Stomach (tissue), 9 donors: ENCODE data around the gene XXYLT1. TPM values are rescaled to one million over a fixed set of nuclear protein-coding genes. Genes with fewer than 3 reads are reported as not detected.

Experiments used
- DNase-seq, 2 donors: peaks; one replicate each; pipeline versions ENCODE4 v3.0.0 to v3.0.0-alpha.2; 2013 to 2019
- H3K27ac ChIP-seq, 5 donors: fragments of 200-600 bp in 4 of 5; sonication (generic) in 4 of 5; one replicate each; pipeline ENCODE4 v1.5.1; 2013 to 2019; ENCODE audit warnings: mild to moderate bottlenecking in 1 of 5, moderate library complexity in 1 of 5
- H3K27me3 ChIP-seq, 3 donors: fragments of 200-600 bp; sonication (generic); one replicate each; pipeline ENCODE4 v1.5.1; 2017 to 2019; ENCODE audit warnings: mixed run types in 1 of 3
- H3K36me3 ChIP-seq, 4 donors: fragments of 200-600 bp; sonication (generic); 1 replicate in 3 of 4; 2 replicates in 1 of 4; pipeline ENCODE4 v1.5.1; 2016 to 2019
- H3K4me1 ChIP-seq, 4 donors: fragments of 200-600 bp; sonication (generic); one replicate each; pipeline ENCODE4 v1.5.1; 2016 to 2019
- H3K4me3 ChIP-seq, 4 donors: fragments of 200-600 bp; sonication (generic) in 3 of 4; one replicate each; pipeline ENCODE4 v1.5.1; 2016 to 2019; ENCODE audit warnings: mild to moderate bottlenecking in 1 of 4
- H3K9me3 ChIP-seq, 4 donors: fragments of 200-600 bp; sonication (generic); one replicate each; pipeline ENCODE4 v1.5.1; 2016 to 2019
- CTCF ChIP-seq, 7 experiments: fragments of 450-650 bp in 4 of 7; fragments of 200-600 bp in 3 of 7; sonication (generic) in 3 of 7; IDR thresholded peaks; one replicate each; pipeline ENCODE4 v1.5.1; 2016 to 2019; ENCODE audit warnings: antibody characterized with exemption in 7 of 7, control low read depth in 2 of 7, mild to moderate bottlenecking in 1 of 7
- EP300 ChIP-seq: sonication (generic); formaldehyde crosslinking; IDR thresholded peaks from one replicate; pipeline ENCODE4 v1.6.1; 2017; ENCODE audit warnings: antibody characterized with exemption
- POLR2A ChIP-seq, 4 donors: fragments of 450-650 bp; IDR thresholded peaks; one replicate each; pipeline ENCODE4 v1.6.1; 2016; ENCODE audit warnings: antibody characterized with exemption in 4 of 4, control low read depth in 2 of 4, mild to moderate bottlenecking in 1 of 4, moderate library complexity in 1 of 4
- POLR2AphosphoS5 ChIP-seq, 3 donors: sonication (generic); formaldehyde crosslinking; IDR thresholded peaks; one replicate each; pipeline ENCODE4 v1.6.1; 2016; ENCODE audit warnings: antibody characterized with exemption in 3 of 3
- WGBS, 5 donors: extraction: QIAGEN DNeasy Blood & Tissue Kit in 3 of 5; methylation state at CpG; one replicate each; pipeline versions ENCODE4 v1.1.5 to v1.1.7; 2013 to 2018; 5-methylcytosine and 5-hydroxymethylcytosine counted together
- intact Hi-C: fragments of 100-400 bp; cut with DNase I; formaldehyde crosslinking; loops from one replicate; pipeline ENCODE4 v1.15.1; 2023; ENCODE audit warnings: low total_unique reads
- polyA plus RNA-seq, 3 donors: library from polyadenylated mRNA; stranded (reverse); fragments of 200-250 nt; gene quantifications; one replicate each; pipeline ENCODE4 v1.2.3, GENCODE V29; 2013
- total RNA-seq, 5 donors: library from RNA; depleted of rRNA; stranded (reverse); fragments of >200 nt; gene quantifications; one replicate each; pipeline versions ENCODE4 v1.1.0 to v1.2.3, GENCODE V29; 2014 to 2016
- donor health status: healthy with polysubstance abuse.
- donor health status: Bipolar disorder and iron deficiency.
- donor health status: healthy.

Gene XXYLT1
- total and polyA plus RNA-seq, 8 donors, result 2.1 to 41.5 (median 11.4) TPM; not detected in 1

GRCh38 chr3:195182470-195182795, 88.5 kb downstream of the XXYLT1 start:
- no peaks in the 10 kb centered on the region for H3K27me3 ChIP-seq
- no peaks in the 10 kb centered on the region for H3K9me3 ChIP-seq
- H3K36me3 ChIP-seq, result no peaks in the 10 kb centered on the region
- peak overlapping the region in 3 of 5 donors; percentile 19 to 44 (median 42) for H3K27ac ChIP-seq
- no peak overlapping the region for H3K4me3 ChIP-seq
- intact Hi-C loops, result no loop called here
- TF ChIP-seq EP300, result no peak
- TF ChIP-seq POLR2A (IDR thresholded peaks at IDR 0.05), result no peak
- no peak for TF ChIP-seq CTCF (IDR thresholded peaks at IDR 0.05)
- no peak for TF ChIP-seq POLR2AphosphoS5 (IDR thresholded peaks at IDR 0.05)
- peak in 1 of 2 donors; percentile 76 for DNase-seq
- H3K4me1 ChIP-seq, result peaks cover 20 to 60% (median 33%) of the 10 kb centered on the region in 4 donors
- WGBS, 5 donors, result 42 to 58% (median 55%) methylated on average over 5 of the region's 5 CpGs

- peaks cover 20 to 56% (median 31%) of the 10 kb centered on the region in 4 donors for H3K4me1 ChIP-seq
- WGBS, 5 donors, result 70 to 83% (median 81%) methylated on average over 7 of the region's 7 CpGs
Observed at GRCh38 chr3:195181741-195182469, 89.1 kb downstream of the XXYLT1 start.

GRCh38 chr3:195181113-195181498, 89.9 kb downstream of the XXYLT1 start:
- no peak for TF ChIP-seq POLR2AphosphoS5 (IDR thresholded peaks at IDR 0.05)
- TF ChIP-seq POLR2A (IDR thresholded peaks at IDR 0.05), result no peak
- TF ChIP-seq EP300, result no peak
- TF ChIP-seq CTCF (IDR thresholded peaks at IDR 0.05), result no peak
- no peak overlapping the region for H3K4me3 ChIP-seq
- DNase-seq, result no peak
- WGBS, 5 donors, result 91 to 98% (median 96%) methylated on average over 9 of the region's 9 CpGs
- peaks cover 20 to 56% (median 31%) of the 10 kb centered on the region in 4 donors for H3K4me1 ChIP-seq
- H3K9me3 ChIP-seq, result no peaks in the 10 kb centered on the region
- intact Hi-C loops, result no loop called here
- no peaks in the 10 kb centered on the region for H3K27me3 ChIP-seq
- no peaks in the 10 kb centered on the region for H3K36me3 ChIP-seq
- peak overlapping the region in 1 of 5 donors; percentile 63 for H3K27ac ChIP-seq

More at GRCh38 chr3:195181741-195182469, 89.1 kb downstream of the XXYLT1 start:
- Histone ChIP-seq H3K9me3 (no peaks in the 10 kb centered on the region), H3K27me3 (no peaks in the 10 kb centered on the region), H3K4me3 (no peak overlapping the region), H3K27ac (peak overlapping the region in 3 of 5 donors; percentile 19 to 44 (median 42)), H3K36me3 (no peaks in the 10 kb centered on the region)
- intact Hi-C loops, result no loop called here
- no peak for DNase-seq
- TF ChIP-seq POLR2A (IDR thresholded peaks at IDR 0.05) (no peak), EP300 (no peak), CTCF (IDR thresholded peaks at IDR 0.05) (no peak), POLR2AphosphoS5 (IDR thresholded peaks at IDR 0.05) (no peak)

- H3K4me3 ChIP-seq, result no peak overlapping the region
- 84 to 88% (median 84%) methylated on average over 12 to 17 of the region's 17 CpGs for WGBS, 5 donors
- no peak for TF ChIP-seq POLR2AphosphoS5 (IDR thresholded peaks at IDR 0.05)
- TF ChIP-seq CTCF (IDR thresholded peaks at IDR 0.05), result no peak
- TF ChIP-seq EP300, result no peak
- TF ChIP-seq POLR2A (IDR thresholded peaks at IDR 0.05), result no peak
- no peak for DNase-seq
- no peaks in the 10 kb centered on the region for H3K9me3 ChIP-seq
- intact Hi-C loops, result no loop called here
- peak overlapping the region in 3 of 5 donors; percentile 25 to 63 (median 54) for H3K27ac ChIP-seq
- H3K4me1 ChIP-seq, result peaks cover 20 to 51% (median 31%) of the 10 kb centered on the region in 4 donors
- no peaks in the 10 kb centered on the region for H3K36me3 ChIP-seq
- no peaks in the 10 kb centered on the region for H3K27me3 ChIP-seq
Observed at GRCh38 chr3:195180490-195181112, 90.4 kb downstream of the XXYLT1 start.
